Activated naive CD4-positive, alpha-beta T cell treated with anti-CD3 and anti-CD28 coated beads, Interleukin-2, amount 10 ng/mL, durations not matched to agents 7 days and 5 days (primary cell): ENCODE measurements around the gene NCK2.

ENCODE experiments used
- CTCF ChIA-PET: fragments of 350-600 bp; sonication (Branson Sonifier 250); formaldehyde crosslinking; loops from one replicate; lab custom pipeline; 2021; ENCODE audit warnings: antibody characterized with exemption; lab: Charles Lee
- DNase-seq: peaks from one replicate; pipeline ENCODE4 v3.0.0-alpha.2; 2020
- H3K27ac Mint-ChIP-seq: one replicate; pipeline ENCODE4 v1.8.0; 2021; ENCODE audit warnings: mild to moderate bottlenecking, moderate library complexity, mixed read lengths
- H3K27me3 Mint-ChIP-seq: one replicate; pipeline ENCODE4 v1.8.0; 2021; ENCODE audit warnings: mild to moderate bottlenecking, mixed read lengths
- H3K36me3 Mint-ChIP-seq: one replicate; pipeline ENCODE4 v1.8.0; 2021; ENCODE audit warnings: mixed read lengths
- H3K4me1 Mint-ChIP-seq: one replicate; pipeline ENCODE4 v1.8.0; 2021; ENCODE audit warnings: mixed read lengths
- H3K4me3 Mint-ChIP-seq: one replicate; pipeline ENCODE4 v1.8.0; 2021; ENCODE audit warnings: mild to moderate bottlenecking, moderate library complexity, mixed read lengths
- H3K9me3 Mint-ChIP-seq: one replicate; pipeline ENCODE4 v1.8.0; 2021; ENCODE audit warnings: mixed read lengths

The NCK2 gene

GRCh38 chr2:105725388-105725787 is 19.3 kb upstream of the NCK2 start:
- CTCF ChIA-PET, result no interaction called here
- Mint-ChIP-seq H3K27ac (no peak overlapping the region), H3K36me3 (peaks cover 4% of the 10 kb centered on the region), H3K27me3 (peaks cover 18% of the 10 kb centered on the region), H3K9me3 (peaks cover 17% of the 10 kb centered on the region), H3K4me3 (no peak overlapping the region), H3K4me1 (peaks cover 10% of the 10 kb centered on the region)
- DNase-seq, result no peak

- no peak for DNase-seq
- Mint-ChIP-seq H3K9me3 (peaks cover 15% of the 10 kb centered on the region), H3K27ac (no peak overlapping the region), H3K4me1 (peaks cover 22% of the 10 kb centered on the region), H3K36me3 (peaks cover 8% of the 10 kb centered on the region), H3K27me3 (peaks cover 12% of the 10 kb centered on the region), H3K4me3 (no peak overlapping the region)
- CTCF ChIA-PET, result interaction anchor here (1.0 kb wide), 2 partner anchors 11 to 153 kb away, joined by 3 read pairs; no protein-coding TSS in a partner anchor
These were observed 14.5 kb upstream of the NCK2 start for GRCh38 chr2:105730170-105730569.

- no peak overlapping the region for H3K27ac Mint-ChIP-seq
- peaks cover 31% of the 10 kb centered on the region for H3K4me1 Mint-ChIP-seq
- H3K27me3 Mint-ChIP-seq, result peaks cover 15% of the 10 kb centered on the region
- peaks cover 9% of the 10 kb centered on the region for H3K36me3 Mint-ChIP-seq
- peaks cover 14% of the 10 kb centered on the region for H3K9me3 Mint-ChIP-seq
- CTCF ChIA-PET, result interaction anchor here (0.6 kb wide), 1 partner anchor 153 kb away, joined by 3 read pairs; no protein-coding TSS in a partner anchor
- no peak overlapping the region for H3K4me3 Mint-ChIP-seq
- no peak for DNase-seq
These were observed 13.2 kb upstream of the NCK2 start for GRCh38 chr2:105731511-105731910.

DNA sequence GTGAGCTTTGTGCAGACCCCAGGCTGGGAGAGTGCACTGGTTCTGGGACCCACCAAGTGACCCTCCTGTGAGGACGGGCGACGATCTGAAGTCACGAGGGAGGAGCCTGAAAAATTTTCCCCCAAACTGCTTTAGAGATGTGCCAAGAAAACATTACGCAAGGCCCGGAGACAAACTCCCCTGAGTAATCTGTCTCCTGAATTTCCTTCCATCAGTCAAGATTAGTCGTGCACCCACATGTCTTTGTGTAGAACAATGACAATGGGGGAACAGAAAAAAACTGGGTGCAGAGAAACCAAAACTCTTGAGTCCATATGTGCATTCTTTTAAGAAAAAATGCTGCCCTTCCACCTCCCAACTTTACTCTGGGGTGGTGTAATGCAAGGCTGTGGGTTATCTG is 12.6 kb upstream of the NCK2 start:
- Mint-ChIP-seq H3K27ac (no peak overlapping the region), H3K4me1 (peaks cover 31% of the 10 kb centered on the region)
- CTCF ChIA-PET, result no interaction called here

GRCh38 chr2:105732955-105733607 is 11.6 kb upstream of the NCK2 start:
- Mint-ChIP-seq H3K4me1 (peaks cover 39% of the 10 kb centered on the region), H3K27me3 (peaks cover 15% of the 10 kb centered on the region), H3K9me3 (peaks cover 4% of the 10 kb centered on the region), H3K4me3 (no peak overlapping the region), H3K36me3 (peaks cover 5% of the 10 kb centered on the region), H3K27ac (no peak overlapping the region)
- no peak for DNase-seq
- CTCF ChIA-PET, result no interaction called here

More for the DNA sequence above, 12.6 kb upstream of the NCK2 start:
- Mint-ChIP-seq H3K4me3 (no peak overlapping the region), H3K9me3 (peaks cover 8% of the 10 kb centered on the region), H3K27me3 (peaks cover 15% of the 10 kb centered on the region), H3K36me3 (peaks cover 5% of the 10 kb centered on the region)
- DNase-seq, result no peak

GRCh38 chr2:105733875-105734274 is 10.8 kb upstream of the NCK2 start:
- Mint-ChIP-seq H3K9me3 (peaks cover 4% of the 10 kb centered on the region), H3K27me3 (peaks cover 12% of the 10 kb centered on the region), H3K36me3 (peaks cover 5% of the 10 kb centered on the region), H3K27ac (no peak overlapping the region), H3K4me3 (no peak overlapping the region), H3K4me1 (peaks cover 47% of the 10 kb centered on the region)
- no peak for DNase-seq
- CTCF ChIA-PET, result no interaction called here

DNA sequence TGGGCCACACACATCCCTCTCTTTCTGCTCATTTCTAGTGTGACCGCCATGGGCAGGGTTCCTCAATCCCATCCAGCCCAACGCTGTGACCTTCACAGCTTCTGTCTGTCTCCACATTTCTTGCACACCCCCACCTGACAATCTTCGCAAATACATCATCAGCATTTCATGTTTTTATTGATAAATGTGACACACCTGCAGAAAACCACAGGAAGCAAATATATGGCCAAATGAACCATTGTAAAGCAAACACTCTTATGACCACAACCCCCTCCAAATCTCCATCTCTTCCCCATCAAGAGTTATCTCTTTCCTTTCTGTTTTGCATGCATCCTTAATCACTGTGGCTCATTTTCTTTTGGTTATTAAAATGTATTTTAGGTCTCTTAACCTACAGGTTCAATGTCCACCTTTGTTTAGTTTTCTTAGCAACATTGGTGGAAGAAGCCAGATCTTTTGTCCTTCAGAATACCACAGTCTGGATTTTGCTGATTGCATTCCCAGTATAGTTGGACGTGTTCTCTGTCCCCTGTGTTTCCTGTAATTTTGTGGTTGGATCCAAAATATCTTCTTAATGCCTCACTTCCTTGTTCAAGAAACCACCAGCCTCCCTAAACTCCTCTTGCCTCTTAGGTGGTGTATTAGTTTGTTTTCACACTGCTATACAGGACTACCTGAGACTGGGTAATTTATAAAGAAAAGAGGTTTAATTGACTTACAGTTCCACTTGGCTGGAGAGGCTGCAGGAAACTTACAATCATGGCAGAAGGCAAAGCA is 9.8 kb upstream of the NCK2 start:
- CTCF ChIA-PET, result no interaction called here
- H3K36me3 Mint-ChIP-seq, result peaks cover 14% of the 10 kb centered on the region
- no peak for DNase-seq

DNA sequence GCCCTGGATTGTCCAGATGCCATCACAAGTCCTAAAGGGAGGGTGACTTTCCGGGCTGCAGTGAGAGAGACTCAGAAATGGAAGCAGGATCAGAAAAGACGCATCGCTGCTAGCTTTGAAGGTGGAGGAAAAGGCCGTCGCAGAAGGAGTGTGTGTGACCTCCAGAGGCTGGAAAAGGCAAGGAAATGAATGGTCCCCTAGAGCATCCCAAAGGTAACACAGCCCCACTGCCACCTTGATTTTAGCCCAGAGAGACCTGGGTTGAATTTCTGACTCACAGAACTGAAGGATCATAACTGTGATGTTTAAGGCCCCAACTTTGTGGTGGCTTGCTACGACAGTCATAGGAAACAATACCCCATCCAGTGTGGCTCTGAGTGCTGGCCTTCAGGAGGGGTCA is 8.6 kb upstream of the NCK2 start:
- Mint-ChIP-seq H3K36me3 (peaks cover 18% of the 10 kb centered on the region), H3K9me3 (peaks cover 3% of the 10 kb centered on the region), H3K4me3 (no peak overlapping the region), H3K27me3 (peaks cover 12% of the 10 kb centered on the region), H3K4me1 (peaks cover 70% of the 10 kb centered on the region), H3K27ac (no peak overlapping the region)
- CTCF ChIA-PET, result no interaction called here
- DNase-seq, result no peak

More for the DNA sequence above, 9.8 kb upstream of the NCK2 start:
- Mint-ChIP-seq H3K27me3 (peaks cover 12% of the 10 kb centered on the region), H3K4me3 (no peak overlapping the region), H3K27ac (peak overlapping the region; percentile 64), H3K9me3 (peaks cover 4% of the 10 kb centered on the region), H3K4me1 (peaks cover 58% of the 10 kb centered on the region)

DNA sequence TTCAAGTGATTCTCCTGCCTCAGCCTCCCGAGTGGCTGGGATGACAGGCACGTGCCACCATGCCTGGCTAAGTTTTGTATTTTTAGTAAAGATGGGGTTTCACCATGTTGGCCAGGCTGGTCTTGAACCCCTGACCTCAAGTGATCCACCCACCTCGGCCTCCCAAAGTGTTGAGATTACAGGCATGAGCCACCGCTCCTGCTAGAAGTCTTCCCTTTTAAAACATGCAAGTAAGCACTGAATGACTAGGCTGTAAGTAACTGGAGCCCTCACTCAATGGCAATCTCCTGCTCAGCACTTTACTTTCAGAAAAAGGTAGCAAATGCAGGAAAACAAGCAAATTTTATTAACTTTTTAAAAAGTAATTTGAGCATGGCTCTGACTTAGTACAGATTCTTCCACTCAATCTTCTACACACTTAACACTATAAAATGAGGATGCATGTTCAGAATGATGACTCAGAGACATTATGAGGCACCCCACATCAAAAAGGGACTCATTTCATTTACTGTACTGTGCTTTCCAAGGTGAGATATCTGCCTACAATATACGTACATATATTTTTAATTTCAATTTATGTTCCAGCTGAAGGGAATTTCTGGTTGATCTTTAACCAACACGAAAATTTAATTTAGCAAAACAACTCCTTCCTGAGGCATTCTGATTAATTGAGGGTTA is 6.6 kb upstream of the NCK2 start:
- Mint-ChIP-seq H3K4me1 (peaks cover 84% of the 10 kb centered on the region), H3K27me3 (peaks cover 8% of the 10 kb centered on the region), H3K4me3 (peak overlapping the region; percentile 47), H3K36me3 (peaks cover 23% of the 10 kb centered on the region), H3K27ac (peak overlapping the region; percentile 99), H3K9me3 (peaks cover 3% of the 10 kb centered on the region)
- CTCF ChIA-PET, result interaction anchor here (0.7 to 1.5 kb wide), 2 partner anchors 17 to 409 kb away, joined by 3 to 4 read pairs; no protein-coding TSS in a partner anchor
- DNase-seq, result no peak

DNA sequence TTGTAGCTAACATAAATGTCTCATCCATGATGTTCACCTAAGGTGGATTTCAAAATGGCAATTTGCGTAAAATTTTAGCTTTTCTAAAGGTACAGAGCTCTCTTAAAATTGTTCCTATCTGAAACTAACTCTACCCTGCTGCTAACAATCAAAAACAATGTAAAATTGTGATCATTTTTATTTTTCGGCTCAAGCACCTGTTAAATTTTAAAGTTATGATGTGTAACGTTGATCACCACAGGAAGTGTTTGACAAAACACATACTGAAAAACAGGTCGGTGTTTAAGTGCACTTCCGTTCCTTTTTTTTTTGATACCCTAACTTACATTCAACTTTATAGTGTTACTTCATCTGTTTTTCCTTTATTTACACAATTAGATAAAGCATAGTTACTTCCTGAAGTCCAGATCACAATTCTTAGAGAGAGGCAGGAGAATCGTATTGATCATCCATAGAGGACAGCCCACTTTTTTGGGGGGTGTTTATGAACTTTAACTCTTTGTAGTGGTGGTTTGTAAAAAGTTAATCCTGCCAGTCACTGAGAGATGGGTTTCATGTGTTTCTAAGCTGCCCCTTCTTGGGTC is 6.0 kb upstream of the NCK2 start:
- H3K27ac Mint-ChIP-seq, result peak overlapping the region; percentile 99
- H3K27me3 Mint-ChIP-seq, result peaks cover 8% of the 10 kb centered on the region
- H3K36me3 Mint-ChIP-seq, result peaks cover 23% of the 10 kb centered on the region
- peak overlapping the region; percentile 47 for H3K4me3 Mint-ChIP-seq
- no peak for DNase-seq
- CTCF ChIA-PET, result interaction anchor here (0.7 to 1.5 kb wide), 2 partner anchors 16 to 410 kb away, joined by 3 to 4 read pairs; no protein-coding TSS in a partner anchor
- peaks cover 86% of the 10 kb centered on the region for H3K4me1 Mint-ChIP-seq
- peaks cover 3% of the 10 kb centered on the region for H3K9me3 Mint-ChIP-seq

- peak overlapping the region; percentile 99 for H3K27ac Mint-ChIP-seq
- peaks cover 3% of the 10 kb centered on the region for H3K9me3 Mint-ChIP-seq
- peaks cover 23% of the 10 kb centered on the region for H3K36me3 Mint-ChIP-seq
- H3K4me1 Mint-ChIP-seq, result peaks cover 84% of the 10 kb centered on the region
- H3K27me3 Mint-ChIP-seq, result peaks cover 4% of the 10 kb centered on the region
- CTCF ChIA-PET, result interaction anchor here (1.5 kb wide), 1 partner anchor 15 kb away, joined by 4 read pairs; no protein-coding TSS in a partner anchor
- DNase-seq, result no peak
- peak overlapping the region; percentile 47 for H3K4me3 Mint-ChIP-seq
These were observed 5.3 kb upstream of the NCK2 start for GRCh38 chr2:105739426-105739825.

GRCh38 chr2:105739944-105740530 is 4.7 kb upstream of the NCK2 start:
- Mint-ChIP-seq H3K27me3 (peaks cover 3% of the 10 kb centered on the region), H3K27ac (peak overlapping the region; percentile 99), H3K9me3 (peaks cover 3% of the 10 kb centered on the region), H3K36me3 (peaks cover 19% of the 10 kb centered on the region), H3K4me1 (peaks cover 78% of the 10 kb centered on the region), H3K4me3 (no peak overlapping the region)
- DNase-seq, result no peak
- CTCF ChIA-PET, result interaction anchor here (1.4 kb wide), 1 partner anchor 163 kb away, joined by 5 read pairs; no protein-coding TSS in a partner anchor

GRCh38 chr2:105741174-105741573 is 3.5 kb upstream of the NCK2 start:
- Mint-ChIP-seq H3K4me3 (no peak overlapping the region), H3K9me3 (peaks cover 3% of the 10 kb centered on the region), H3K27me3 (no peaks in the 10 kb centered on the region), H3K36me3 (peaks cover 25% of the 10 kb centered on the region), H3K4me1 (peaks cover 68% of the 10 kb centered on the region), H3K27ac (no peak overlapping the region)
- DNase-seq, result no peak
- CTCF ChIA-PET, result interaction anchor here (0.8 to 1.4 kb wide), 2 partner anchors 10 to 164 kb away, joined by 3 to 5 read pairs; no protein-coding TSS in a partner anchor
